Keratinocyte (primary cell): Measurements from ENCODE around the gene RAD23B. TPM values are rescaled to one million over a fixed set of nuclear protein-coding genes. Genes with fewer than 3 reads are reported as not detected.

Experiments
- DNase-seq: peaks from one replicate; pipeline ENCODE4 v3.0.0-alpha.2; 2011; ENCODE audit warnings: low read depth, missing footprints, low spot score
- FAIRE-seq: peaks from 2 replicates; lab custom pipeline; 2011; peaks lifted over from hg19 to GRCh38; lab: Jason Lieb, UNC
- H2AFZ ChIP-seq: 2 replicates; pipeline ENCODE4 v1.6.0; 2012; ENCODE audit warnings: low read length, control low read depth, inconsistent platforms; ENCODE audit not compliant: control insufficient read depth
- H3K27ac ChIP-seq: 2 replicates; pipeline ENCODE4 v1.5.1; 2011; ENCODE audit warnings: low read length; ENCODE audit not compliant: control insufficient read depth, insufficient read depth
- H3K27me3 ChIP-seq: 3 replicates; pipeline ENCODE4 v1.6.0; 2011; ENCODE audit warnings: low read length; ENCODE audit not compliant: control insufficient read depth, insufficient read depth; ENCODE audit errors: extremely low read depth
- H3K36me3 ChIP-seq, 2 experiments: 2 replicates in 1 of 2; 3 replicates in 1 of 2; pipeline ENCODE4 v1.5.1; 2011; ENCODE audit warnings: low read length in 2 of 2, mild to moderate bottlenecking in 1 of 2; ENCODE audit not compliant: control insufficient read depth in 2 of 2, insufficient read depth in 2 of 2; ENCODE audit errors: extremely low read depth in 1 of 2
- H3K4me1 ChIP-seq: 3 replicates; pipeline ENCODE4 v1.5.1; 2011; ENCODE audit warnings: low read length; ENCODE audit not compliant: control insufficient read depth, insufficient read depth; ENCODE audit errors: extremely low read depth
- H3K4me2 ChIP-seq: 3 replicates; pipeline ENCODE4 v1.6.0; 2011; ENCODE audit warnings: low read depth, low read length; ENCODE audit not compliant: control insufficient read depth, insufficient read depth; ENCODE audit errors: extremely low read depth
- H3K4me3 ChIP-seq, 3 experiments: fragments of 200-600 bp in 1 of 3; sonication (generic) in 1 of 3; 2 replicates in 2 of 3; 3 replicates in 1 of 3; pipeline ENCODE4 v1.5.1; 2011 to 2016; ENCODE audit warnings: low read length in 3 of 3, mild to moderate bottlenecking in 3 of 3, control low read depth in 2 of 3, inconsistent platforms in 1 of 3, low read depth in 1 of 3, mixed read lengths in 1 of 3, mixed run types in 1 of 3, moderate library complexity in 1 of 3; ENCODE audit not compliant: control insufficient read depth in 2 of 3, insufficient read depth in 2 of 3; ENCODE audit errors: extremely low read depth in 1 of 3
- H3K79me2 ChIP-seq: 2 replicates; pipeline ENCODE4 v1.6.0; 2012; ENCODE audit warnings: low read length; ENCODE audit not compliant: control insufficient read depth, insufficient read depth
- H3K9ac ChIP-seq: 3 replicates; pipeline ENCODE4 v1.6.0; 2011; ENCODE audit warnings: low read length; ENCODE audit not compliant: control insufficient read depth, insufficient read depth; ENCODE audit errors: extremely low read depth
- H3K9me1 ChIP-seq: 3 replicates; pipeline ENCODE4 v1.6.0; 2011; ENCODE audit warnings: low read length; ENCODE audit not compliant: control insufficient read depth, insufficient read depth; ENCODE audit errors: extremely low read depth
- H3K9me3 ChIP-seq: 2 replicates; pipeline ENCODE4 v1.5.1; 2012; ENCODE audit warnings: low read depth, low read length; ENCODE audit not compliant: control insufficient read depth
- H4K20me1 ChIP-seq: 3 replicates; pipeline ENCODE4 v1.6.0; 2011; ENCODE audit warnings: low read length; ENCODE audit not compliant: control insufficient read depth, insufficient read depth; ENCODE audit errors: extremely low read depth
- EZH2 ChIP-seq: IDR thresholded peaks from one replicate; pipeline ENCODE4 v1.6.1; 2012; ENCODE audit warnings: inconsistent platforms, mild to moderate bottlenecking, low read length, moderate library complexity
- dilution Hi-C: fragments of 300-500 bp; cut with MboI; formaldehyde crosslinking; loops from one replicate; pipeline ENCODE4 v1.7.0; 2020; ENCODE audit warnings: low sequenced_read_pairs; ENCODE audit not compliant: extremely low pct_ligation_motif_present
- polyA plus RNA-seq, 5 experiments: library from polyadenylated mRNA; depleted of rRNA in 3 of 5; stranded (reverse) in 3 of 5; stranded (forward) in 1 of 5; unstranded in 1 of 5; fragments of >200 nt; gene quantifications; 1 replicate in 1 of 5; 2 replicates in 3 of 5; 3 replicates in 1 of 5; pipeline versions ENCODE4 v1.2.1 to v1.2.3, GENCODE V29; 2011 to 2012; ENCODE audit warnings: missing spikeins in 2 of 5, low read depth in 1 of 5, low replicate concordance in 1 of 5
- TF ChIP-seq, protein P1 (sequence below), 3 experiments: IDR thresholded peaks in 1 of 3; conservative IDR thresholded peaks in 1 of 3; optimal IDR thresholded peaks in 1 of 3; 2 replicates in 2 of 3; 3 replicates in 1 of 3; pipeline versions ENCODE3 to v1.5.1; 2011; ENCODE audit warnings: low read length in 3 of 3, mild to moderate bottlenecking in 3 of 3, moderate library complexity in 2 of 3, control low read depth in 1 of 3, inconsistent platforms in 1 of 3; ENCODE audit not compliant: insufficient read depth in 2 of 3; ENCODE audit errors: extremely low read depth in 1 of 3

Gene RAD23B
- polyA plus RNA-seq, 1 donor (not counting 4 experiments of a cell fraction or from before 2014, with no cell fraction given), result 168 TPM

DNA sequence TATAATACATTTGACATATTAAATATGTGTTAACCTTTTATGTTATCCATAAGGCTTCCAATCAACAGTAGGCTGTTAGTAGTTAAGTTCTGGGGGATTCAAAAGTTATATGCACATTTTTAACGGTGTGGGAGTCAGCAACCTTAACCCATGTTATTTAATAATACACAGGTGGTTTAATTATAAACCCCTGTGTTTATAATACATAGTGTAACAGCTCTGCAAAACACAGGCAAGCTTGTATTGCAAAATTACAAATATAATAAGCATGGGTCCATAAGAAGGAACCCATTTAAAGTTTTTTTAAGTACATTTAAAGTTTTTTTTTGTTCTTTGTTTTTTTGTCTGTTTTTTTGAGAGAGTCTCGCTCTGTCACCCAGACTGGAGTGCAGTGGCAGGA lies 14.5 kb upstream of the RAD23B start:
- no peak overlapping the region for H3K27ac ChIP-seq
- TF ChIP-seq EZH2, result no peak
- TF ChIP-seq, protein P1, sequence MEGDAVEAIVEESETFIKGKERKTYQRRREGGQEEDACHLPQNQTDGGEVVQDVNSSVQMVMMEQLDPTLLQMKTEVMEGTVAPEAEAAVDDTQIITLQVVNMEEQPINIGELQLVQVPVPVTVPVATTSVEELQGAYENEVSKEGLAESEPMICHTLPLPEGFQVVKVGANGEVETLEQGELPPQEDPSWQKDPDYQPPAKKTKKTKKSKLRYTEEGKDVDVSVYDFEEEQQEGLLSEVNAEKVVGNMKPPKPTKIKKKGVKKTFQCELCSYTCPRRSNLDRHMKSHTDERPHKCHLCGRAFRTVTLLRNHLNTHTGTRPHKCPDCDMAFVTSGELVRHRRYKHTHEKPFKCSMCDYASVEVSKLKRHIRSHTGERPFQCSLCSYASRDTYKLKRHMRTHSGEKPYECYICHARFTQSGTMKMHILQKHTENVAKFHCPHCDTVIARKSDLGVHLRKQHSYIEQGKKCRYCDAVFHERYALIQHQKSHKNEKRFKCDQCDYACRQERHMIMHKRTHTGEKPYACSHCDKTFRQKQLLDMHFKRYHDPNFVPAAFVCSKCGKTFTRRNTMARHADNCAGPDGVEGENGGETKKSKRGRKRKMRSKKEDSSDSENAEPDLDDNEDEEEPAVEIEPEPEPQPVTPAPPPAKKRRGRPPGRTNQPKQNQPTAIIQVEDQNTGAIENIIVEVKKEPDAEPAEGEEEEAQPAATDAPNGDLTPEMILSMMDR (optimal IDR thresholded peaks at IDR 0.05 in 1 of 3, IDR thresholded peaks at IDR 0.05 in 1 of 3, conservative IDR thresholded peaks at IDR 0.05 in 1 of 3; ENCODE audit: extremely low read depth in 1 of 3, insufficient read depth in 2 of 3, low read length in 3 of 3), result no peak
- FAIRE-seq, result no peak
- no peaks in the 10 kb centered on the region for H4K20me1 ChIP-seq
- dilution Hi-C loops, result no loop called here
- H3K4me1 ChIP-seq, result peaks cover under 1% of the 10 kb centered on the region
- H3K4me3 ChIP-seq, result no peak overlapping the region
- H3K36me3 ChIP-seq, result no peaks in the 10 kb centered on the region
- no peak overlapping the region for H3K4me2 ChIP-seq
- no peaks in the 10 kb centered on the region for H3K27me3 ChIP-seq
- no peak overlapping the region for H2AFZ ChIP-seq
- no peaks in the 10 kb centered on the region for H3K79me2 ChIP-seq
- DNase-seq, result no peak
- H3K9me3 ChIP-seq, result no peaks in the 10 kb centered on the region
- no peaks in the 10 kb centered on the region for H3K9me1 ChIP-seq
- no peak overlapping the region for H3K9ac ChIP-seq

DNA sequence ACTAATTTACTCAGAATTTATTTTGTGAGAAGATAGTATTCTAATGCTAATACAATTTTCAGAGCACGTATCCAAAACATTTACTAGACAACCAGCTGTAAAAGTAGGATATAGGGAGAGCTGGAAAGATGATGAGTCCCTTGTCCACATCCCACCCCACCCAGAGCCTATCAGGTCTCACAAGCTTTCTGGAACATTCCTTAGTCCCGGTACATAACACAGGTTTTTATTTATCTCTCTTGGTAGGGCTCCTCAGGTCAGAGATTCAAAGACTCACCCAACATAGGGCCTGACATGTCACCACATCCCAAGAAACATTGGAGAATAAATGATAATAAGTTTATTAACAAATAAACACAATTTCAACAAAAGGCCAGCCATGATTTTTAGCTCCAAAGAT lies 13.8 kb upstream of the RAD23B start:
- Histone ChIP-seq H3K27ac (no peak overlapping the region), H3K9me3 (no peaks in the 10 kb centered on the region), H2AFZ (no peak overlapping the region), H3K9ac (no peak overlapping the region), H3K4me2 (no peak overlapping the region), H4K20me1 (no peaks in the 10 kb centered on the region), H3K36me3 (no peaks in the 10 kb centered on the region), H3K4me3 (no peak overlapping the region), H3K79me2 (no peaks in the 10 kb centered on the region), H3K27me3 (no peaks in the 10 kb centered on the region), H3K4me1 (peaks cover 6% of the 10 kb centered on the region), H3K9me1 (no peaks in the 10 kb centered on the region)
- FAIRE-seq (no peak), DNase-seq (no peak)
- TF ChIP-seq EZH2, result no peak
- TF ChIP-seq, protein P1 (optimal IDR thresholded peaks at IDR 0.05 in 1 of 3, IDR thresholded peaks at IDR 0.05 in 1 of 3, conservative IDR thresholded peaks at IDR 0.05 in 1 of 3; ENCODE audit: extremely low read depth in 1 of 3, insufficient read depth in 2 of 3, low read length in 3 of 3), result no peak
- dilution Hi-C loops, result no loop called here
